ENCODE data around the gene HLA-DOA.

The HLA-DOA gene

DNA sequence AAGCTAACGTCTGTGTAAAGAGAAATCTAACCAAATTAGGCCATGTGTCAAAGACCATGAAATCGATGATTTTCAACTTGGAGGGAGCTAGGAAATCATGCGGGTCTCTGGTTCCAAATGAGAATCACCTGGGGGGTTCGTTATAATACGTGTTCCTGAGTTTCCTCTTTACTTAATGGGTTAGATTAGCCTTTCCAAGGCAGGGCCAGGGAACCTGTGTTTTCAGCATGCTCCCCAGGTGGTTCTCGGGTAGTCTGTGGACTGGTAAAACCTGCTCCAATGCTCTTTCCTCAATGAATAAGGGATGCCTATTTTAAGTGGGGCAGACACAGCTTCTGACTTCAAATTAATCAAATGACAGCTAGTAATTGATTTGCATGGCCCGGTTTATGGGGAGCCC is 965 bp upstream of the HLA-DOA start:
- TF ChIP-seq, protein P1, sequence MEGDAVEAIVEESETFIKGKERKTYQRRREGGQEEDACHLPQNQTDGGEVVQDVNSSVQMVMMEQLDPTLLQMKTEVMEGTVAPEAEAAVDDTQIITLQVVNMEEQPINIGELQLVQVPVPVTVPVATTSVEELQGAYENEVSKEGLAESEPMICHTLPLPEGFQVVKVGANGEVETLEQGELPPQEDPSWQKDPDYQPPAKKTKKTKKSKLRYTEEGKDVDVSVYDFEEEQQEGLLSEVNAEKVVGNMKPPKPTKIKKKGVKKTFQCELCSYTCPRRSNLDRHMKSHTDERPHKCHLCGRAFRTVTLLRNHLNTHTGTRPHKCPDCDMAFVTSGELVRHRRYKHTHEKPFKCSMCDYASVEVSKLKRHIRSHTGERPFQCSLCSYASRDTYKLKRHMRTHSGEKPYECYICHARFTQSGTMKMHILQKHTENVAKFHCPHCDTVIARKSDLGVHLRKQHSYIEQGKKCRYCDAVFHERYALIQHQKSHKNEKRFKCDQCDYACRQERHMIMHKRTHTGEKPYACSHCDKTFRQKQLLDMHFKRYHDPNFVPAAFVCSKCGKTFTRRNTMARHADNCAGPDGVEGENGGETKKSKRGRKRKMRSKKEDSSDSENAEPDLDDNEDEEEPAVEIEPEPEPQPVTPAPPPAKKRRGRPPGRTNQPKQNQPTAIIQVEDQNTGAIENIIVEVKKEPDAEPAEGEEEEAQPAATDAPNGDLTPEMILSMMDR (IDR thresholded peaks at IDR 0.05; ENCODE audit: extremely low read depth, insufficient read depth, missing control alignments), result no peak
- in situ Hi-C loops (cut with MboI; ENCODE audit: low pct_unique_long_range_greater_than_20kb, low sequenced_read_pairs, unreplicated experiment), result loop anchor here (5.0 kb wide), 1 partner anchor 77 kb away; no protein-coding TSS in a partner anchor

DNA sequence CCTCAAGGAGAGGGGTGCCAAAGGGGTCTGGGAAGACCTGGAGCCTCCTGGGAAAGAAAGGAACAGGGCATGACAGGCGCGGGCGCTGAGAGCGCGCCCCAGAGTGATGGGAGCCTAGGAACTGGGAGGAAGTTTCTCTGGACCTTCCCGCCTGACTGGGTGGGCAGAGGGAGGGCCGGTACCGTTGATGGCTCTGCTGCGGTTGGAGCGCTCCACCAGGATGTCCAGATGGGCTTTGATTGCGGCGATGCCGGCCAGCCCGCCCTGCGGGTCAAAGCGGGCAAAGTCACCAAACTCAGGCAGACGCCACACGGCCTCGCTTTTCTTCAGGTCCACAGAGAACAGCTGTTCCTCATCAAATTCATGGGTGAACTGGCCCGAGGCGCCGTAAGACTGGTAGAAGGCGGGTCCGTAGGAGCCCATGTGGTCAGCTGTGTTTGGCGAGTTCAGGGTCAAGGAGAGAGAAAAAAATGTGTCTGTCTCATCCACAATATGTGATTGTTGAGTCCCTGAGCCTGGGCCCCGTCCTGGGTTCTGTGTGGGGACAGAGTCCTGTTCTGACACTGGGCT is 1.5 kb downstream of the HLA-DOA start:
- DNase-seq (ENCODE audit: low spot score), result no peak
- TF ChIP-seq, protein P1 (IDR thresholded peaks at IDR 0.05; ENCODE audit: extremely low read depth, insufficient read depth, missing control alignments), result no peak
- in situ Hi-C loops (cut with MboI; ENCODE audit: low pct_unique_long_range_greater_than_20kb, low sequenced_read_pairs, unreplicated experiment), result loop anchor here (10.0 kb wide), 1 partner anchor 237 kb away; no protein-coding TSS in a partner anchor

More for the DNA sequence above, 965 bp upstream of the HLA-DOA start:
- no peak for DNase-seq (ENCODE audit: low spot score)

DNA sequence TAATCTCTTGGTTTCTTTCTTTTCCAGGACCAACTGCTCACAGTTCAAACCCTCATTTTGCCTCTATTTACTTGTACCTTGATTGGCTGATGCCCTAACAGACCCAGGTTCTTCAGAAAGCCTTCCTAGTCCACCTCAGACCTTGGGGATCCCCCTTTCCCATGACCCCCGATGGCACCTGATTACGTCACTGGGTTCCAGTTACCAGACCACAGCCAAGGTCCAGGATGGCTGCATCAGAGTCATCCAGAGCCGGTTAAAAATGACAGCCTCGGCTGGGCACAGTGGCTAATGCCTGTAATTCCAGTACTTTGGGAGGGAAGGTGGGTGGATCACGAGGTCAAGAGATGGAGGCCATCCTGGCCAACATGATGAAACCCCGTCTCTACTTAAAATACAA is 4.5 kb downstream of the HLA-DOA start:
- DNase-seq (ENCODE audit: low spot score), result no peak
- TF ChIP-seq, protein P1 (IDR thresholded peaks at IDR 0.05; ENCODE audit: extremely low read depth, insufficient read depth, missing control alignments), result no peak
- in situ Hi-C loops (cut with MboI; ENCODE audit: low pct_unique_long_range_greater_than_20kb, low sequenced_read_pairs, unreplicated experiment), result loop anchor here (10.0 kb wide), 1 partner anchor 240 kb away; no protein-coding TSS in a partner anchor

DNA sequence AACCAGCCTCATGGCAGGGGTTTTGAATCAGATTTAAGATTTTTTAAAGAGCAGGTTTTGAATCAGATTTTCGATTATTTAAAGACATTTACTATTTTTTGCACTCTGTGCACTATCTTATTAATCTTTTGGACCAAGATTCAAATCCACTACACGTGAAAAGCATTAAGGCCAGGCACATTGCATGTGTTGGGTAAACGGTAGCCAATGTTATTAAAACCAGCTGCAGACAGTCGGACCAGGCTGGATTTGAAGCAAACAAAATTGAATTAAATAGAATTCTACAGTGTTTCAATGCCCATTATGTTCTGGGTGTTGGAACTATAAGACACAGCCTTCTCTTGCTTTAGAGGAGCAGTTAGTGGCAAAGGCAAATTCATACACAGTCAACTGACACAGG is 7.7 kb downstream of the HLA-DOA start:
- no peak for DNase-seq (ENCODE audit: low spot score)
- in situ Hi-C loops (cut with MboI; ENCODE audit: low pct_unique_long_range_greater_than_20kb, low sequenced_read_pairs, unreplicated experiment), result loop anchor here (10.0 kb wide), 1 partner anchor 243 kb away; no protein-coding TSS in a partner anchor
- TF ChIP-seq, protein P1 (IDR thresholded peaks at IDR 0.05; ENCODE audit: extremely low read depth, insufficient read depth, missing control alignments), result no peak

DNA sequence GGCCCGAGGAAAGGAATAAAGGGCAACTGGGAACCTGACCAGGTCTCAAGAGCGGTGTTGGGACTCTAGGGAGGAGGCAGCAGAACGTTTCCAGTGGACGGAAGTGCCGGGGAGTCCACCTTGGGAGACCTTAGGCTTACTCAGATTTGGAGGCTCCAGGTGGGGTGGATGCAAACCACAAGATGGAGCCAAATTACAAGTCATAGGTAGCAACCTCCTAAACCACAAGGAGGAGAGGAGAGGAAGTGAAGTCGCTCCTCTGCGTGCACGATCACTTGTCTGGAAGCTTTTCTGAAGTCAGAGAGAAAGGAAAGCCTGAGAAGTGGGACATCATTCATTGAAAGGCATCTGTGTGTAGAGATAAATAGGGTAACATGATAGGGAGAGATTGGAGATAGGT is 9.3 kb downstream of the HLA-DOA start:
- peak; percentile 62 for DNase-seq (ENCODE audit: low spot score)
- TF ChIP-seq, protein P1 (IDR thresholded peaks at IDR 0.05; ENCODE audit: extremely low read depth, insufficient read depth, missing control alignments), result peak; percentile 42
- in situ Hi-C loops (cut with MboI; ENCODE audit: low pct_unique_long_range_greater_than_20kb, low sequenced_read_pairs, unreplicated experiment), result loop anchor here (10.0 kb wide), 1 partner anchor 245 kb away; no protein-coding TSS in a partner anchor

DNA sequence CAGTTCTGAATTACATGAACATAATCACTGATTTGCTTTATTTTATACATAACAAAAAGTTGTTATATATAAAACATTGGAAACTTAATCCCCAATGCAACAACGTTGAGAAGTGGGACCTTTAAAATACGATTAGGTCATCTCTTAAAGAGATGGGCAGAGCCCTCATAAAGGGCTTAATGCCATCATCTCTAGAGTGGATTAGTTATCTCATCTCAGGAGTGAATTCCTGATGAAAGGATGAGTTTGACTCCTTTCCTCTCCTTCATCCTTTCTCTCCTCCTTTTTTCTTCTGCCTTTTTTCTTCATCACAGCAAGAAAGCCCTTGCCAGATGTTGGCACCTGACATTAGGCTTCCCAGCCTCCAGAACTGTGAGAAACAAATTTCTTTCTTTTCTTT is 13.9 kb downstream of the HLA-DOA start:
- no peak for DNase-seq (ENCODE audit: low spot score)
- in situ Hi-C loops (cut with MboI; ENCODE audit: low pct_unique_long_range_greater_than_20kb, low sequenced_read_pairs, unreplicated experiment), result no loop called here
- TF ChIP-seq, protein P1 (IDR thresholded peaks at IDR 0.05; ENCODE audit: extremely low read depth, insufficient read depth, missing control alignments), result no peak
